Measurements from ENCODE around the gene RAD51B.

- TF ChIP-seq ZFX (IDR thresholded peaks at IDR 0.05) (no peak), CTCF (conservative IDR thresholded peaks at IDR 0.05) (no peak)
Observed at GRCh38 chr14:68612049-68612448, 792.5 kb downstream of the RAD51B start.

All from C4-2B (cell line).